Right lobe of liver (tissue), 6 donors: ENCODE measurements around the gene HSP90B1. TPM values are rescaled to one million over a fixed set of nuclear protein-coding genes. Genes with fewer than 3 reads are reported as not detected.
A peak's percentile ranks its signal among the peaks of the same experiment; 100 is the strongest.

Experiments
- ATAC-seq, 4 donors: fragments of 200-7000 bp; cut with Tn5 transposase; one replicate each; pipeline ENCODE4 v1.9.1; 2020; ENCODE audit warnings: mild to moderate bottlenecking in 4 of 4, moderate library complexity in 4 of 4
- DNase-seq, 3 donors: peaks; one replicate each; pipeline ENCODE4 v3.0.0-alpha.2; 2020
- H3K27ac ChIP-seq, 3 donors: fragments of 200-600 bp; one replicate each; pipeline ENCODE4 v1.8.0; 2022
- H3K27me3 ChIP-seq, 2 donors: fragments of 200-600 bp; one replicate each; pipeline ENCODE4 v1.8.0; 2022
- H3K36me3 ChIP-seq, 4 donors: fragments of 200-600 bp; sonication (generic) in 1 of 4; one replicate each; pipeline versions ENCODE4 v1.5.1 to v1.8.0; 2017 to 2022; ENCODE audit warnings: control low read depth in 1 of 4
- H3K4me1 ChIP-seq, 4 donors: fragments of 200-600 bp; sonication (generic) in 1 of 4; one replicate each; pipeline versions ENCODE4 v1.5.1 to v1.8.0; 2017 to 2022; ENCODE audit warnings: control low read depth in 1 of 4
- H3K4me3 ChIP-seq, 3 donors: fragments of 200-600 bp; one replicate each; pipeline ENCODE4 v1.8.0; 2022
- H3K9me3 ChIP-seq, 4 donors: fragments of 200-600 bp; sonication (generic) in 1 of 4; one replicate each; pipeline versions ENCODE4 v1.5.1 to v1.8.0; 2017 to 2022; ENCODE audit warnings: control low read depth in 1 of 4
- CTCF ChIP-seq, 4 donors: fragments of 200-600 bp in 3 of 4; fragments of 450-650 bp in 1 of 4; IDR thresholded peaks; one replicate each; pipeline versions ENCODE4 v1.5.1 to v1.8.0; 2016 to 2022; ENCODE audit warnings: antibody characterized with exemption in 4 of 4, mild to moderate bottlenecking in 2 of 4
- POLR2A ChIP-seq: fragments of 450-650 bp; IDR thresholded peaks from one replicate; pipeline ENCODE4 v1.6.1; 2017; ENCODE audit warnings: antibody characterized with exemption, mild to moderate bottlenecking
- WGBS: methylation state at CpG from one replicate; pipeline ENCODE4 v1.1.6; 2018; ENCODE audit warnings: low coverage, low lambda C conversion rate; ENCODE audit not compliant: insufficient coverage; ENCODE audit errors: missing lambda C conversion rate; 5-methylcytosine and 5-hydroxymethylcytosine counted together
- intact Hi-C, 2 donors: fragments of 100-400 bp; cut with DNase I; formaldehyde crosslinking; loops; one replicate each; pipeline versions ENCODE4 v1.11.2 to v1.14.1; 2022
- total RNA-seq, 6 experiments: library from RNA; depleted of rRNA in 2 of 6; stranded (reverse); fragments of >200 nt in 2 of 6; fragmentation: NEBNext Ultra II Directional in 3 of 6; extraction: Animal tissue kit (Norgen Biotek cat#: 25700) in 3 of 6; gene quantifications; one replicate each; pipeline versions ENCODE4 v1.1.0 to v1.2.4, GENCODE V29; 2016 to 2023
- donor health status: DM: no; HTN: yes; CAD: no.
- donor health status: DM: no; HTN: no; CAD: no.
- donor health status: DM: no; HTN: no; CAD: no.
- donor health status: DM: no; HTN: yes; CAD: no.
- donor health status: DM: no; HTN: yes; CAD: no.

Gene HSP90B1
- total RNA-seq, 6 experiments from 2014 or later = 472 to 1,038 (median 633) TPM

- TF ChIP-seq POLR2A (no peak), CTCF (IDR thresholded peaks at IDR 0.05) (no peak)
- Histone ChIP-seq H3K4me3 (peak overlapping the region; percentile 80 to 89 (median 82)), H3K36me3 (peaks cover 0 to 18% (median under 1%) of the 10 kb centered on the region in 4 donors), H3K27me3 (no peaks in the 10 kb centered on the region), H3K9me3 (no peaks in the 10 kb centered on the region), H3K27ac (peak overlapping the region in 2 of 3 donors; percentile 69 to 82), H3K4me1 (peaks cover 0 to 12% (median 4%) of the 10 kb centered on the region in 4 donors)
- DNase-seq (no peak), ATAC-seq (no peak)
- intact Hi-C loops = no loop called here
- 38% methylated on average over 7 of the region's 7 CpGs for WGBS
Measured at GRCh38 chr12:103955811-103956508, 25.8 kb downstream of the HSP90B1 start.

- H3K4me1 ChIP-seq = peaks cover 0 to 12% (median 4%) of the 10 kb centered on the region in 4 donors
- H3K4me3 ChIP-seq = peak overlapping the region; percentile 80 to 89 (median 82)
- DNase-seq (peak in 2 of 3 donors; percentile 58 to 69), ATAC-seq (peak; percentile 59 to 69 (median 62))
- H3K27ac ChIP-seq = peak overlapping the region; percentile 69 to 82 (median 77)
- H3K27me3 ChIP-seq = no peaks in the 10 kb centered on the region
- intact Hi-C loops = no loop called here
- WGBS = 0% methylated on average over 9 of the region's 31 CpGs
- no peaks in the 10 kb centered on the region for H3K9me3 ChIP-seq
- TF ChIP-seq CTCF (IDR thresholded peaks at IDR 0.05) (no peak), POLR2A (no peak)
- peaks cover 0 to 14% (median 0%) of the 10 kb centered on the region in 4 donors for H3K36me3 ChIP-seq
Measured at GRCh38 chr12:103956509-103957027, 26.4 kb downstream of the HSP90B1 start.

GRCh38 chr12:103957865-103958388, 27.7 kb downstream of the HSP90B1 start:
- no peaks in the 10 kb centered on the region for H3K9me3 ChIP-seq
- intact Hi-C loops = no loop called here
- no peak for TF ChIP-seq CTCF (IDR thresholded peaks at IDR 0.05)
- no peak for TF ChIP-seq POLR2A
- H3K36me3 ChIP-seq = peaks cover 0 to under 1% (median 0%) of the 10 kb centered on the region in 4 donors
- ATAC-seq = no peak
- H3K4me3 ChIP-seq = peak overlapping the region; percentile 80 to 89 (median 82)
- peaks cover 0 to 12% (median 4%) of the 10 kb centered on the region in 4 donors for H3K4me1 ChIP-seq
- DNase-seq = no peak
- H3K27me3 ChIP-seq = no peaks in the 10 kb centered on the region
- 91% methylated on average over 7 of the region's 7 CpGs for WGBS
- peak overlapping the region; percentile 69 to 82 (median 77) for H3K27ac ChIP-seq

GRCh38 chr12:103958621-103959020, 28.4 kb downstream of the HSP90B1 start:
- 53% methylated on average over 1 of the region's 1 CpG for WGBS
- Histone ChIP-seq H3K27ac (no peak overlapping the region), H3K36me3 (no peaks in the 10 kb centered on the region), H3K27me3 (no peaks in the 10 kb centered on the region), H3K4me1 (peaks cover 0 to 12% (median 4%) of the 10 kb centered on the region in 4 donors), H3K9me3 (no peaks in the 10 kb centered on the region), H3K4me3 (no peak overlapping the region)
- DNase-seq (no peak), ATAC-seq (no peak)
- intact Hi-C loops = no loop called here
- no peak for TF ChIP-seq POLR2A
- TF ChIP-seq CTCF (IDR thresholded peaks at IDR 0.05) = no peak
